Mucosa of gallbladder (tissue), 1 donor: ENCODE results near the gene KLHL11. TPM values are rescaled to one million over a fixed set of nuclear protein-coding genes. Genes with fewer than 3 reads are reported as not detected.
A peak's percentile ranks its signal among the peaks of the same experiment; 100 is the strongest.

Source experiments
- DNase-seq: peaks from one replicate; pipeline ENCODE4 v3.0.0-alpha.2; 2020; ENCODE audit warnings: low spot score
- total RNA-seq: library from RNA; stranded (reverse); gene quantifications from one replicate; pipeline ENCODE4 v1.2.1, GENCODE V29; 2021
- donor health status: DM: no; HTN: no; CAD: no.

Gene KLHL11, protein sequence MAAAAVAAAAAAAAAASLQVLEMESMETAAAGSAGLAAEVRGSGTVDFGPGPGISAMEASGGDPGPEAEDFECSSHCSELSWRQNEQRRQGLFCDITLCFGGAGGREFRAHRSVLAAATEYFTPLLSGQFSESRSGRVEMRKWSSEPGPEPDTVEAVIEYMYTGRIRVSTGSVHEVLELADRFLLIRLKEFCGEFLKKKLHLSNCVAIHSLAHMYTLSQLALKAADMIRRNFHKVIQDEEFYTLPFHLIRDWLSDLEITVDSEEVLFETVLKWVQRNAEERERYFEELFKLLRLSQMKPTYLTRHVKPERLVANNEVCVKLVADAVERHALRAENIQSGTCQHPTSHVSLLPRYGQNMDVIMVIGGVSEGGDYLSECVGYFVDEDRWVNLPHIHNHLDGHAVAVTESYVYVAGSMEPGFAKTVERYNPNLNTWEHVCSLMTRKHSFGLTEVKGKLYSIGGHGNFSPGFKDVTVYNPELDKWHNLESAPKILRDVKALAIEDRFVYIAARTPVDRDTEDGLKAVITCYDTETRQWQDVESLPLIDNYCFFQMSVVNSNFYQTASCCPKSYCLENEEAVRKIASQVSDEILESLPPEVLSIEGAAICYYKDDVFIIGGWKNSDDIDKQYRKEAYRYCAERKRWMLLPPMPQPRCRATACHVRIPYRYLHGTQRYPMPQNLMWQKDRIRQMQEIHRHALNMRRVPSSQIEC
- 14.0 TPM for total RNA-seq

DNA sequence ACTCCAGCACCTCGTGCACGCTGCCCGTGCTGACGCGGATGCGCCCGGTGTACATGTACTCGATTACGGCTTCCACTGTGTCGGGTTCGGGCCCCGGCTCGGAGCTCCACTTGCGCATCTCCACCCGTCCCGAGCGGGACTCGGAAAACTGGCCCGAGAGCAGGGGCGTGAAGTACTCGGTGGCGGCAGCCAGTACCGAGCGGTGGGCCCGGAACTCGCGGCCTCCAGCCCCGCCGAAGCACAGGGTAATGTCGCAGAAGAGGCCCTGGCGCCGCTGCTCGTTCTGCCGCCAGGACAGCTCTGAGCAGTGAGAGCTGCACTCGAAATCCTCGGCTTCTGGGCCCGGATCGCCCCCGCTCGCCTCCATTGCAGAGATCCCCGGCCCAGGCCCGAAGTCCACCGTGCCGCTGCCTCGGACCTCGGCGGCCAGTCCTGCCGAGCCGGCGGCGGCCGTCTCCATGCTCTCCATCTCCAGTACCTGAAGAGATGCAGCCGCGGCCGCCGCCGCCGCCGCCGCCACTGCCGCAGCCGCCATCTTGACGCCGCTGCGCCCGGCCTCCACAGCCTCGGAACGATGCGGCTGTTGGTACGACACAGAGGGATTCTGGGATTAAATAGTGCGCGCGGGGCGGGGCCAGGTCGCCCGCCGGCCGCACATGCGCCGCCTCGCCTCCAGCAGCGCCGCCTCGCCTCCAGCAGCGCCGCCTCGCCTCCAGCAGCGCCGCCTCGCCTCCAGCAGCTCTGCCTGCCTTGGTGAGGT is at the start of gene KLHL11:
TSS of gene KLHL11 (minus strand) at position 588 of the 760 bp plus-strand sequence. CDS start at position 535, 53 bp downstream.
- peak; percentile 94 for DNase-seq

GRCh38 chr17:41915020-41915419 is 49.8 kb upstream of the KLHL11 start:
- no peak for DNase-seq

DNA sequence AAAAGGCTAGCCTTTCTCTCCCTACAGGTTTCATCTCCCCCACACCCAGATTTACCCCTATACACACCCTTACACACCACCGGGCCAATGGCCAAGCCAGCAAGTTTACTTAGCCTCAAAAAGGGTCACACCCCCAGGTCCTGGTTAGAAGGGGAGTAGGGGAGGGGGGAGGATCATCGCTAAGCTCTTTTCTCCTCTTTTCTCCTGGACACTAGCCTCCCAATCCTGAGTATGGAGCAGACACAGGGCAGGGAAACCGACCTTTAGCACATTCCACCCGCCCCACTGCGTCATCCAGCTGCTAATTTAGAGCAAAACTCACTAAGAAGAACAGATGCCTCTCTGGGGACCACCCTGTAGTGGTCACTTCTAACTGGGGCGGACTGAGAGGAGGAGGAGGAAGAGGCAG is 49.1 kb upstream of the KLHL11 start:
- no peak for DNase-seq

DNA sequence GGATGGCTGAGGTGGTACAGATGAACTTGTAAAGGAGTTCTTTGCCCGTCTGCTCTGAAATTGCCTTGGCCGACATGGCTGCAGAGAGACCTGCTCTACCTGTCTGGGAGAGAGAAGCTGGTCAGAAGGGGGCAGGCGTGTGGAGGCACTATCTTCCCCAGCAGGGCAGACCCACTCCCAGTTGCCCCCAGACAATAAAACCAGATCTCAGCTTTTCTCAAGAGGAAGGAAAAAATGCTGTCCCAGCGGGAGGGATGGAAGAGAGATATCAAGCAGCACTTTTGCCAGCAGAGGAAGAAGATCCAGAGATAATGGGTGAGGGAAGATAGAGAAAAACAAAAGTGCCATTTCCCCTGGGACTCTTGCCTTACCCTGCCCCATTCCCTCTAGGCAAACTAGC is 48.6 kb upstream of the KLHL11 start:
- DNase-seq = no peak

- DNase-seq = no peak
These were observed 47.7 kb upstream of the KLHL11 start for GRCh38 chr17:41912925-41913324.

- no peak for DNase-seq
These were observed 45.6 kb upstream of the KLHL11 start for GRCh38 chr17:41910701-41911391.

- DNase-seq = no peak
These were observed 43.9 kb upstream of the KLHL11 start for GRCh38 chr17:41909088-41909487.

DNA sequence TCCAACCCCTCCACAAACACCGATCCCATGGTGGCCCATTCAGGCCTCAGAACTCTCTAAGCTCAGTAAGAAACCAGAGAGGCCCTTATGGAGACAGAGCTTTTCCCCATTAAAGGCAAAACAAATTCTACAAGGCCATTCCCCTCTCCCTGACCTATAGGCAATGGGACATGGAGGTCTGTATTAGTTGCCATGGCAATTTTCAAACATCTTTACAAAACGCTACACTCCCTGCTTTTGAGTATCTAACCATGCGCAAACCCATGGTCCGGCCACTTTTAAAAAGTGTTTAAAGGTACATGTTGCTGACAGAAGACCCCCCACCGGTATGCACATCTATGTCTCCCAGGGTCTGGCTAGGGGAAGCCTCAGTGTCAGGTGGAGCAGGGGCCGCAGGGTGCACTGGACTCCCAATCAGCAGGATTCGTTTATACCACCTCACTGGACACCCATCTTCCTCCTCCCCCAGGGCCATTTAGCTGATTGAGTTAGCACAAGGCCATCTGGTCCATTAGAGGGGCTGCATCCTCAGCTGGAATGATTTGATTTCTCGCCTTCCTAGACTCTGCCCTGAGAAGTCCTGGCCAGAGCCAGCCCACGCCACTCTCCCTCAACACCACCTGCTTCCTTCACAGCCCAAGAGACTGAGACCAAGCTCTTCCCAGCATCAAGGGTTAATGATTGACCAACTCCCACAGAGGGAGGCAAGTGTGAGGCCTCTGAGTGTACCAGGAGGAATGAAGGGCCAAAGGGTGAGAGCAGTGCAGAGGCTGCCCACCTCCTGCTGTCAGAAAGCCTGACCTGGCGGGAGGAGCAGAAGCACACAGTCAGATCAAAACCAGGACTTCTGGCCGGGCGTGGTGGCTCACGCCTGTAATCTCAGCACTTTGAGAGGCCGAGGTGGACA is 42.7 kb upstream of the KLHL11 start:
- DNase-seq = peak; percentile 30

GRCh38 chr17:41907185-41907556 is 41.9 kb upstream of the KLHL11 start:
- no peak for DNase-seq

GRCh38 chr17:41906465-41907184 is 41.4 kb upstream of the KLHL11 start:
- no peak for DNase-seq

DNA sequence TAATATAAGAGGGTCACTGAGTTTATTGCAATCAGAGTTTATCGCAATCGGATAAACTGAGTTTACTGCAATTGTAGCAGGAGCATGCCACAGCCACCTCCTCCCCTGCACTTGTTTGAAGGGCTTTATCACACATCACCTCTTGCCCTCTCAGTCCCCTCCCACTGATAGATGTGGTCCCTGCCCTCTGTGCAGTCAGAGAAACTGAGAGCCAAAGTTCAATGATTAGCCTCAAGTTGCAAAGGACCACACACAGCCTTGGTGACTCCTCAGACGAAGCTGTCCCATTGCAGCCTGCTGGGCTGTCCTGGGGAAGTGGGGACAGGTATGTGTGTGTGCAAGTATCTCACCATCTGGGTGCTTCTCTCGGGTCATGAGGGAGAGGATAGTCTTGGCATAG is 39.9 kb upstream of the KLHL11 start:
- no peak for DNase-seq

- no peak for DNase-seq
These were observed 39.1 kb upstream of the KLHL11 start for GRCh38 chr17:41904242-41904841.

DNA sequence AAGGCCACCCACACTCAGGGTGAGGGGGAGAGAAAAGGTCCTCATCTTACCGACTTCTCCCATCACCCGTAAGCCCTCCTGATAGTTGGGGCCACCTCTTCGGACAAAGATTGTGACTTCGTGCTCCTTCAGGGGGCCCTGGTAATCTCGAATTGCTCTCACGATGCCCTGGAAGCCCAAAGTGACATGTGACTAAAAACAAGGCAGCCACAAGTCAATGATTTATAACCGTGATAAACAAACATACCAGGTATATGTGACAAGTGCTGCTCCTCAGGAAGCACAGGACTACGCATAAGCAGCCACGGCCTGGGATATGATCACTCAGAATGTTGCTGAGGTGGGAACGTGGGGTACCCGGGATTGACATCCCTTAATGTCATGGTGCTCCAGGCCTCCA is 36.4 kb upstream of the KLHL11 start:
- DNase-seq = no peak

DNA sequence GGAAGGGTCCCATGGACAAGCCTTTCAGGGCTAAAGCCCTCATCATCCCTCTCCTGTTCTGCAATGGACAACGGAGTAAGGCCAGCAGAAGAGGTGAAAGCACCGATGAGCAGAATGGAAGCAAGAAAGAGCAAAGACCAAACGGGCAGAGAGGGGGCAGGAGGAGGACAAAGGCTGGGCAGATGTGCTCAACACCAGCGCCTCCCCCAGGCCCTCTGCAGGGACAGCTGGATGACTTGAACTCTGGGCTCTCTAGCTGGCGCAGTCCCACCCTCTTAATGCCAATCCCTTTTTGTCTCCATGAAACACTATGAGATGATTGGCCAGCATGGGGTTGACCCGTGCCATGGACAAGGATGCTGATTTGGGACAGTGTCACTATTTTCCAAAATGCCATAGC is 31.5 kb upstream of the KLHL11 start:
- no peak for DNase-seq

DNA sequence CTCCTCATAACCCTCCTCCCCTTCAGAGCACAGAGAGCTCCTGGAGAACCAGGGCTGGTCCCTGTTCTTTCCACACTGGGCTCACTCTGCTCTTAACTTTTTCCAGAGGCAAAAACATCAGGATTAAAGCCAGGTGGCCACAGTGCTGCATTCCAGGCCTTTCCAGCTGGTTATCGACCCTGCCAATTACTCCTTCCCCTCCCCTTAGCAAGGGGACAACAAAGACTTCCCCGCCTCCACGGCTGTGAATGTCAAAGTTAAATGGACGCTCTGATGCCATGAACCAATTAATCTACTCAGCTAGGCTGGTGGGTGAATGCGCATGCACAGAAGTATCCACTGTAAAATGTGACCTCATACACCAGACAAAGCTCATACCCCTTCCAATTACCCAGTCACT is 30.4 kb upstream of the KLHL11 start:
- DNase-seq = no peak

DNA sequence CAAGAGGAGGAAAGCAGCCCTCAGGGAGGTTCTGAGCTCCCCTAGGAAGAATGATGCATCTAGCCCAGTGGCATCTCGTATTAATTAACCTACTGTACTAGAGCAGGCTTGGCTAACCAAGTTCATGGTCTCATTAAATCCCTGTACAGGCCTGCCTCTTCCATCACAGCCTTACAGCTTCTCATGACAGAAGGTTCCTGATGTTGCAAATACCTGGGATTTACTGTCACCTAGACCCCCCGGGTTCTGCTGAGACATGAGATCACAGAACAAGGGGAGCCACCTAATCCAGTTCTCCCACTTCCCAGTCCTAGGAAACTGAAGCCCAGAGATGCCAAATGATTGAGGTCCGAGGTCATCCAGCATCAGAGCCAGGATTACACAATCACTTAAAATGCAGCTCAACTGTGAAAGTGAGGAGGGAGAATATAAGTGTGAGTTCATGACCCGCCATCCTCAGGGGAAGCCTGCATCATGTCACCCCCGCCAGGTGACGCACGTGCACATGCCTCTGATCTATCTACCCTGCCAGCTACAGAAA is 29.6 kb upstream of the KLHL11 start:
- DNase-seq = no peak

DNA sequence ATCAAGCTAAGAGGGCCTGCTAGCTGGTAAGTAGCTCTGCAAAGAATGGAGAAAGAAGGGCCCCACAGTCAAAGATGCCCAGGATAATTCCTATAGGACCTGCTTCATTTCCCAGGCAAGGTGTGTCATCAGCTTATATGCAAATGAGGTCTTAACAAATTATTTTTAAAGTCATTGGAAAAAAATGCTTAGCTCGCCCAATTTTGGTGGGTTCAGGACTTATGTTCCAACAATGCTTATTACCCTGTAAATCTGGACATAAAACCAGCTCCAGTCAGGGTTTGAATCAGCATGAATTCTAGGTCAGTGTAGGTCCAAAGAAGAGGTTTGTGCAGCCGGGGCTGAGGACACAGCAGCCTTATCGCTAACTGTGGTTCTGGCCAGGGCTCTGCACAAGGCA is 28.2 kb upstream of the KLHL11 start:
- no peak for DNase-seq

DNA sequence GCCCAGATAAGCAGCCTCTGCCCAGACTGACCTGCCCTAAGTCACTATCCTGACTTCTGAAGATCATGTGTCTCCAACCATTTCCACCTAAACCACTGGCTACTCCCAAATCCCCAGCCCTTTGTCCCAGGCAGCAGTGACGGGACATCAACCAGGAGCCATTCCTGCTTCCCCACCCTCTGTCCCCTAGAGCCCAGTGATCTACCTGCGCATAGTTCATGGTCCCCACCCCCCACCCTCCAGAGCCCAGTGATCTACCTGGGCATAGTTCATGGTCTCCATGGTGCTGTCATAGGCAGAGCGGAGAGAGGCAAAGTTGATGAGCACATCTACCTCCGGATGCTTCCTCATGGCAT is 26.8 kb upstream of the KLHL11 start:
- no peak for DNase-seq
